ENCODE results near the gene ARL2BP.
A peak's percentile ranks its signal among the peaks of the same experiment; 100 is the strongest.
"Not testable (repeated sequence)": the region's sequence is repeated elsewhere in the genome, so short reads cannot be mapped to it uniquely, and the experiment has no call there.

ARL2BP gene

GRCh38 chr16:57244767-57245471 lies at the start of gene ARL2BP:
Gene ARL2BP, plus strand, starts transcription at chr16:57245259. Its CDS starts 109 bp downstream, at chr16:57245368.
- peak; percentile 75 for DNase-seq (ENCODE audit: low read depth)

GRCh38 chr16:57196286-57196685 lies 48.8 kb upstream of the ARL2BP start:
- DNase-seq (ENCODE audit: low read depth): no peak

GRCh38 chr16:57196753-57197152 lies 48.3 kb upstream of the ARL2BP start:
- DNase-seq (ENCODE audit: low read depth): no peak

- not testable (repeated sequence) for DNase-seq (ENCODE audit: low read depth)
These were observed 44.7 kb upstream of the ARL2BP start for GRCh38 chr16:57200321-57200720.

- not testable (repeated sequence) for DNase-seq (ENCODE audit: low read depth)
These were observed 44.1 kb upstream of the ARL2BP start for GRCh38 chr16:57200926-57201325.

GRCh38 chr16:57202095-57202886 lies 42.8 kb upstream of the ARL2BP start:
- no peak for DNase-seq (ENCODE audit: low read depth)

GRCh38 chr16:57203451-57203850 lies 41.6 kb upstream of the ARL2BP start:
- no peak for DNase-seq (ENCODE audit: low read depth)

GRCh38 chr16:57204675-57205074 lies 40.4 kb upstream of the ARL2BP start:
- DNase-seq (ENCODE audit: low read depth): no peak

GRCh38 chr16:57208926-57209325 lies 36.1 kb upstream of the ARL2BP start:
- DNase-seq (ENCODE audit: low read depth): no peak

GRCh38 chr16:57209780-57210179 lies 35.3 kb upstream of the ARL2BP start:
- no peak for DNase-seq (ENCODE audit: low read depth)

GRCh38 chr16:57213462-57213861 lies 31.6 kb upstream of the ARL2BP start:
- no peak for DNase-seq (ENCODE audit: low read depth)

GRCh38 chr16:57216968-57217367 lies 28.1 kb upstream of the ARL2BP start:
- DNase-seq (ENCODE audit: low read depth): no peak

- DNase-seq (ENCODE audit: low read depth): no peak
These were observed 22.0 kb upstream of the ARL2BP start for GRCh38 chr16:57223057-57223456.

- DNase-seq (ENCODE audit: low read depth): no peak
These were observed 20.3 kb upstream of the ARL2BP start for GRCh38 chr16:57224651-57225335.

GRCh38 chr16:57225978-57226377 lies 19.1 kb upstream of the ARL2BP start:
- no peak for DNase-seq (ENCODE audit: low read depth)

GRCh38 chr16:57226701-57227621 lies 18.1 kb upstream of the ARL2BP start:
- no peak for DNase-seq (ENCODE audit: low read depth)

- DNase-seq (ENCODE audit: low read depth): no peak
These were observed 16.0 kb upstream of the ARL2BP start for GRCh38 chr16:57229079-57229478.

GRCh38 chr16:57231821-57232350 lies 13.2 kb upstream of the ARL2BP start:
- no peak for DNase-seq (ENCODE audit: low read depth)

GRCh38 chr16:57233944-57234706 lies 10.9 kb upstream of the ARL2BP start:
- DNase-seq (ENCODE audit: low read depth): no peak

- no peak for DNase-seq (ENCODE audit: low read depth)
These were observed 10.4 kb upstream of the ARL2BP start for GRCh38 chr16:57234707-57235092.

Data from non-pigmented ciliary epithelial cell (primary cell).